CD4-positive, alpha-beta T cell (primary cell): ENCODE measurements around the gene LIPM. TPM values are rescaled to one million over a fixed set of nuclear protein-coding genes. Genes with fewer than 3 reads are reported as not detected.

Experiments
- ATAC-seq: fragments of 200-7000 bp; cut with Tn5 transposase; one replicate; pipeline ENCODE4 v1.10.0; 2022; ENCODE audit warnings: mild to moderate bottlenecking; ENCODE audit not compliant: poor library complexity
- CTCF ChIA-PET: fragments of 350-600 bp; sonication (Branson Sonifier 250); formaldehyde crosslinking; loops from one replicate; lab custom pipeline; 2021; ENCODE audit warnings: antibody characterized with exemption, inconsistent platforms; lab: Charles Lee
- POLR2A ChIA-PET: fragments of 350-600 bp; sonication (Branson Sonifier 250); formaldehyde crosslinking; loops from one replicate; lab custom pipeline; 2021; ENCODE audit warnings: antibody characterized with exemption, inconsistent platforms; lab: Charles Lee
- DNase-seq, 14 experiments: peaks; one replicate each; pipeline ENCODE4 v3.0.0-alpha.2; 2013 to 2020; ENCODE audit warnings: mixed read lengths in 2 of 14
- H3K27ac ChIP-seq, 2 donors: one replicate each; pipeline versions ENCODE4 v1.5.1 to v1.7.0; 2013; ENCODE audit warnings: low read length in 2 of 2, low read depth in 1 of 2, mild to moderate bottlenecking in 1 of 2
- H3K27me3 ChIP-seq, 2 experiments: 1 replicate in 1 of 2; 2 replicates in 1 of 2; pipeline versions ENCODE4 v1.6.1 to v1.7.0; 2013; ENCODE audit warnings: low read length in 2 of 2, control low read depth in 1 of 2, mild to moderate bottlenecking in 1 of 2, moderate library complexity in 1 of 2; ENCODE audit not compliant: insufficient read depth in 2 of 2, control insufficient read depth in 1 of 2
- H3K36me3 ChIP-seq: one replicate; pipeline ENCODE4 v1.6.1; 2013; ENCODE audit warnings: low read length, control low read depth; ENCODE audit not compliant: insufficient read depth
- H3K4me1 ChIP-seq: one replicate; pipeline ENCODE4 v1.6.1; 2013; ENCODE audit warnings: low read length, control low read depth; ENCODE audit not compliant: insufficient read depth
- H3K4me3 ChIP-seq: one replicate; pipeline ENCODE4 v1.5.1; 2013; ENCODE audit warnings: mild to moderate bottlenecking, low read length, moderate library complexity
- H3K9me3 ChIP-seq, 2 experiments: 1 replicate in 1 of 2; 2 replicates in 1 of 2; pipeline versions ENCODE4 v1.6.1 to v1.7.0; 2013; ENCODE audit warnings: low read length in 2 of 2, mild to moderate bottlenecking in 2 of 2, control low read depth in 1 of 2, moderate library complexity in 1 of 2; ENCODE audit not compliant: control insufficient read depth in 1 of 2, insufficient read depth in 1 of 2
- H3K27ac Mint-ChIP-seq: one replicate; pipeline ENCODE4 v1.8.0; 2020; ENCODE audit warnings: mixed read lengths
- H3K27me3 Mint-ChIP-seq: one replicate; pipeline ENCODE4 v1.8.0; 2021; ENCODE audit warnings: mixed read lengths
- H3K36me3 Mint-ChIP-seq: one replicate; pipeline ENCODE4 v1.8.0; 2021; ENCODE audit warnings: low read depth, mixed read lengths
- H3K4me1 Mint-ChIP-seq: one replicate; pipeline ENCODE4 v1.8.0; 2021; ENCODE audit warnings: low read depth, mixed read lengths
- H3K4me3 Mint-ChIP-seq: one replicate; pipeline ENCODE4 v1.8.0; 2020; ENCODE audit warnings: mild to moderate bottlenecking, mixed read lengths
- H3K9me3 Mint-ChIP-seq: one replicate; pipeline ENCODE4 v1.8.0; 2020; ENCODE audit warnings: mixed read lengths
- CTCF ChIP-seq: fragments of 200-600 bp; IDR thresholded peaks from one replicate; pipeline ENCODE4 v1.8.0; 2022; ENCODE audit warnings: antibody characterized with exemption, mild to moderate bottlenecking
- intact Hi-C, 2 experiments: fragments of 100-400 bp; cut with DNase I in 1 of 2; cut with micrococcal nuclease in 1 of 2; formaldehyde crosslinking; loops; one replicate each; pipeline versions ENCODE4 v1.15.1 to v1.9.0; 2023 to 2025; cut with DNase I, micrococcal nuclease
- total RNA-seq, 174 experiments: library from RNA in 2 of 174; stranded (reverse) in 2 of 174; gene quantifications; one replicate each; pipeline ENCODE4 v1.2.3 and lab custom pipeline; 2021 to 2026

Gene LIPM
- total RNA-seq, 2 experiments from 2014 or later, result not detected

- no peak overlapping the region for H3K27ac ChIP-seq
- H3K4me3 Mint-ChIP-seq, result no peak overlapping the region
- H3K27me3 Mint-ChIP-seq, result no peaks in the 10 kb centered on the region
- H3K9me3 Mint-ChIP-seq, result no peaks in the 10 kb centered on the region
- ChIA-PET POLR2A (interaction anchor here (0.6 kb wide), 1 partner anchor 231 kb away, joined by 3 read pairs; no protein-coding TSS in a partner anchor), CTCF (interaction anchor here (1.2 kb wide), 1 partner anchor 94 kb away, joined by 5 read pairs; no protein-coding TSS in a partner anchor)
- TF ChIP-seq CTCF, result no peak
- no peak overlapping the region for H3K27ac Mint-ChIP-seq
- H3K9me3 ChIP-seq, result no peaks in the 10 kb centered on the region
- no peaks in the 10 kb centered on the region for H3K36me3 Mint-ChIP-seq
- DNase-seq (no peak), ATAC-seq (no peak)
- intact Hi-C loops, result no loop called here
- no peak overlapping the region for H3K4me3 ChIP-seq
- no peaks in the 10 kb centered on the region for H3K36me3 ChIP-seq
- H3K27me3 ChIP-seq, result no peaks in the 10 kb centered on the region
- H3K4me1 Mint-ChIP-seq, result no peaks in the 10 kb centered on the region
- H3K4me1 ChIP-seq, result peaks cover 5% of the 10 kb centered on the region
These were observed 37.6 kb downstream of the LIPM start for GRCh38 chr10:88840104-88840503.

- Histone ChIP-seq H3K36me3 (no peaks in the 10 kb centered on the region), H3K9me3 (no peaks in the 10 kb centered on the region), H3K4me3 (no peak overlapping the region), H3K27me3 (no peaks in the 10 kb centered on the region), H3K27ac (no peak overlapping the region), H3K4me1 (peaks cover under 1% of the 10 kb centered on the region)
- H3K36me3 Mint-ChIP-seq, result no peaks in the 10 kb centered on the region
- H3K27me3 Mint-ChIP-seq, result no peaks in the 10 kb centered on the region
- no peak overlapping the region for H3K27ac Mint-ChIP-seq
- intact Hi-C loops, result no loop called here
- no peaks in the 10 kb centered on the region for H3K4me1 Mint-ChIP-seq
- CTCF ChIA-PET, result interaction anchor here (1.2 kb wide), 1 partner anchor 94 kb away, joined by 5 read pairs; no protein-coding TSS in a partner anchor
- ATAC-seq (no peak), DNase-seq (no peak)
- POLR2A ChIA-PET, result no interaction called here
- no peak overlapping the region for H3K4me3 Mint-ChIP-seq
- TF ChIP-seq CTCF, result no peak
- H3K9me3 Mint-ChIP-seq, result no peaks in the 10 kb centered on the region
These were observed 38.4 kb downstream of the LIPM start for GRCh38 chr10:88840881-88841280.

GRCh38 chr10:88841316-88842111 lies 39.0 kb downstream of the LIPM start:
- no peak overlapping the region for H3K4me3 ChIP-seq
- no peaks in the 10 kb centered on the region for H3K9me3 ChIP-seq
- no peaks in the 10 kb centered on the region for H3K4me1 ChIP-seq
- no peaks in the 10 kb centered on the region for H3K9me3 Mint-ChIP-seq
- H3K27ac ChIP-seq, result no peak overlapping the region
- no peak overlapping the region for H3K27ac Mint-ChIP-seq
- no peaks in the 10 kb centered on the region for H3K27me3 ChIP-seq
- H3K4me1 Mint-ChIP-seq, result no peaks in the 10 kb centered on the region
- no peaks in the 10 kb centered on the region for H3K36me3 ChIP-seq
- CTCF ChIA-PET, result no interaction called here
- POLR2A ChIA-PET, result no interaction called here
- H3K4me3 Mint-ChIP-seq, result no peak overlapping the region
- H3K36me3 Mint-ChIP-seq, result no peaks in the 10 kb centered on the region
- DNase-seq (no peak), ATAC-seq (no peak)
- H3K27me3 Mint-ChIP-seq, result no peaks in the 10 kb centered on the region
- TF ChIP-seq CTCF, result no peak
- intact Hi-C loops, result no loop called here
